ENCODE measurements around the gene TADA1. TPM values are rescaled to one million over a fixed set of nuclear protein-coding genes. Genes with fewer than 3 reads are reported as not detected.

Gene TADA1
- total RNA-seq, 1 experiment from 2014 or later = 5.2 TPM

- no TSS peak for BruUV-seq (replicated peaks)
- Histone ChIP-seq H3K4me2 (no peak overlapping the region), H4K20me1 (ENCODE audit: insufficient read depth) (no peaks in the 10 kb centered on the region), H3K79me2 (ENCODE audit: low read depth) (no peaks in the 10 kb centered on the region), H3K9me3 (ENCODE audit: insufficient read depth, low read depth) (no peaks in the 10 kb centered on the region), H3K4me1 (replicated peaks; ENCODE audit: insufficient read depth) (no peaks in the 10 kb centered on the region), H3K36me3 (ENCODE audit: low read depth) (no peaks in the 10 kb centered on the region), H3K9me2 (ENCODE audit: insufficient read depth) (no peaks in the 10 kb centered on the region), H3K27me3 (ENCODE audit: insufficient read depth, low read depth) (peaks cover 12% of the 10 kb centered on the region; the same call in 1 of the 2 replicates), H2AFZ (no peak overlapping the region), H3K27ac (no peak overlapping the region), H3F3A (ENCODE audit: insufficient read depth, low read depth) (no peaks in the 10 kb centered on the region), H3K4me3 (no peak overlapping the region)
- POLR2A ChIA-PET (ENCODE audit: unreplicated experiment) = no interaction called here
- CTCF ChIA-PET = no interaction called here
- intact Hi-C loops (cut with micrococcal nuclease; ENCODE audit: unreplicated experiment) = no loop called here
- no peak for TF ChIP-seq CTCF (conservative IDR thresholded peaks at IDR 0.05)
- TF ChIP-seq EZH2 (IDR thresholded peaks at IDR 0.05; ENCODE audit: low read depth) = no peak
- DNase-seq = no peak
Measured at GRCh38 chr1:166814611-166815010, 61.5 kb downstream of the TADA1 start.

- no peaks in the 10 kb centered on the region for H3K4me1 ChIP-seq (replicated peaks; ENCODE audit: insufficient read depth)
- POLR2A ChIA-PET (ENCODE audit: unreplicated experiment) = no interaction called here
- CTCF ChIA-PET = no interaction called here
- no peak for DNase-seq
- intact Hi-C loops (cut with micrococcal nuclease; ENCODE audit: unreplicated experiment) = no loop called here
- no peak overlapping the region for H3K4me2 ChIP-seq
- no peaks in the 10 kb centered on the region for H3K36me3 ChIP-seq (ENCODE audit: low read depth)
- peaks cover 12% of the 10 kb centered on the region; the same call in 1 of the 2 replicates for H3K27me3 ChIP-seq (ENCODE audit: insufficient read depth, low read depth)
- no TSS peak for BruUV-seq (replicated peaks)
- H3K4me3 ChIP-seq = no peak overlapping the region
- no peak overlapping the region for H2AFZ ChIP-seq
- no peaks in the 10 kb centered on the region for H4K20me1 ChIP-seq (ENCODE audit: insufficient read depth)
- H3K9me3 ChIP-seq (ENCODE audit: insufficient read depth, low read depth) = no peaks in the 10 kb centered on the region
- H3K9me2 ChIP-seq (ENCODE audit: insufficient read depth) = no peaks in the 10 kb centered on the region
- no peak overlapping the region for H3K27ac ChIP-seq
- no peak for TF ChIP-seq CTCF (conservative IDR thresholded peaks at IDR 0.05)
- TF ChIP-seq EZH2 (IDR thresholded peaks at IDR 0.05; ENCODE audit: low read depth) = no peak
- H3F3A ChIP-seq (ENCODE audit: insufficient read depth, low read depth) = no peaks in the 10 kb centered on the region
- no peaks in the 10 kb centered on the region for H3K79me2 ChIP-seq (ENCODE audit: low read depth)
Measured at GRCh38 chr1:166813508-166814223, 62.4 kb downstream of the TADA1 start.

GRCh38 chr1:166811691-166812090, 64.4 kb downstream of the TADA1 start:
- H3K27me3 ChIP-seq (ENCODE audit: insufficient read depth, low read depth) = peaks cover 12% of the 10 kb centered on the region; the same call in 1 of the 2 replicates
- no peak overlapping the region for H3K4me3 ChIP-seq
- no peaks in the 10 kb centered on the region for H3K79me2 ChIP-seq (ENCODE audit: low read depth)
- CTCF ChIA-PET = no interaction called here
- no peaks in the 10 kb centered on the region for H3K9me2 ChIP-seq (ENCODE audit: insufficient read depth)
- H3K4me1 ChIP-seq (replicated peaks; ENCODE audit: insufficient read depth) = no peaks in the 10 kb centered on the region
- H2AFZ ChIP-seq = no peak overlapping the region
- H3K36me3 ChIP-seq (ENCODE audit: low read depth) = no peaks in the 10 kb centered on the region
- no peak overlapping the region for H3K4me2 ChIP-seq
- TF ChIP-seq CTCF (conservative IDR thresholded peaks at IDR 0.05) (no peak), EZH2 (IDR thresholded peaks at IDR 0.05; ENCODE audit: low read depth) (no peak)
- POLR2A ChIA-PET (ENCODE audit: unreplicated experiment) = no interaction called here
- H3K27ac ChIP-seq = no peak overlapping the region
- H3F3A ChIP-seq (ENCODE audit: insufficient read depth, low read depth) = no peaks in the 10 kb centered on the region
- DNase-seq = no peak
- no TSS peak for BruUV-seq (replicated peaks)
- intact Hi-C loops (cut with micrococcal nuclease; ENCODE audit: unreplicated experiment) = no loop called here
- no peaks in the 10 kb centered on the region for H4K20me1 ChIP-seq (ENCODE audit: insufficient read depth)
- no peaks in the 10 kb centered on the region for H3K9me3 ChIP-seq (ENCODE audit: insufficient read depth, low read depth)

All from PC-9 (cell line).